Brain microvascular endothelial cell (primary cell): ENCODE results near the gene L2HGDH.

ENCODE experiments used
- DNase-seq: peaks from one replicate; pipeline ENCODE4 v3.0.0-alpha.2; 2020
- H3K27ac ChIP-seq: fragments of 250-450 bp; sonication (Bioruptor Pico); 2 replicates; pipeline ENCODE4 v1.5.1; 2020; ENCODE audit warnings: mild to moderate bottlenecking, moderate library complexity
- H3K27me3 ChIP-seq: fragments of 250-450 bp; sonication (Bioruptor Pico); replicated peaks from 2 replicates; pipeline ENCODE4 v1.5.1; 2020; ENCODE audit warnings: mild to moderate bottlenecking
- H3K36me3 ChIP-seq: fragments of 250-450 bp; sonication (Bioruptor Pico); replicated peaks from 2 replicates; pipeline ENCODE4 v1.5.1; 2020; ENCODE audit warnings: mild to moderate bottlenecking
- H3K4me3 ChIP-seq: 2 replicates; pipeline ENCODE4 v1.5.1; 2011; ENCODE audit warnings: low read depth, mild to moderate bottlenecking, control low read depth, low read length, moderate library complexity
- CTCF ChIP-seq: IDR thresholded peaks from 2 replicates; pipeline ENCODE4 v1.5.1; 2011; ENCODE audit warnings: low read depth, mild to moderate bottlenecking, moderate library complexity, low read length, control low read depth, inconsistent platforms; ENCODE audit errors: missing control alignments
- in situ Hi-C: cut with HindIII; loops from 2 replicates; pipeline ENCODE4 v1.10.0; 2017; ENCODE audit warnings: low sequenced_read_pairs, low pct_ligation_motif_present

Gene L2HGDH

GRCh38 chr14:50333014-50333509 lies 21.0 kb upstream of the L2HGDH start:
- no peaks in the 10 kb centered on the region for H3K36me3 ChIP-seq
- H3K27ac ChIP-seq, result peak overlapping the region; percentile 63
- H3K4me3 ChIP-seq, result no peak overlapping the region
- peak; percentile 91 for DNase-seq
- in situ Hi-C loops, result no loop called here
- TF ChIP-seq CTCF, result no peak
- H3K27me3 ChIP-seq, result no peaks in the 10 kb centered on the region

- TF ChIP-seq CTCF, result no peak
- Histone ChIP-seq H3K36me3 (no peaks in the 10 kb centered on the region), H3K27me3 (no peaks in the 10 kb centered on the region), H3K4me3 (no peak overlapping the region), H3K27ac (no peak overlapping the region)
- in situ Hi-C loops, result no loop called here
- DNase-seq, result no peak
Measured at GRCh38 chr14:50331596-50331995, 19.6 kb upstream of the L2HGDH start.

- no peak overlapping the region for H3K4me3 ChIP-seq
- in situ Hi-C loops, result no loop called here
- DNase-seq, result peak; percentile 98
- TF ChIP-seq CTCF, result peak; percentile 94
- no peaks in the 10 kb centered on the region for H3K27me3 ChIP-seq
- H3K36me3 ChIP-seq, result no peaks in the 10 kb centered on the region
- peak overlapping the region; percentile 97 for H3K27ac ChIP-seq
Measured at GRCh38 chr14:50321009-50321660, 9.1 kb upstream of the L2HGDH start.

GRCh38 chr14:50320283-50320682 lies 8.3 kb upstream of the L2HGDH start:
- peak; percentile 71 for DNase-seq
- Histone ChIP-seq H3K4me3 (no peak overlapping the region), H3K27ac (peak overlapping the region; percentile 97), H3K27me3 (no peaks in the 10 kb centered on the region), H3K36me3 (no peaks in the 10 kb centered on the region)
- TF ChIP-seq CTCF, result no peak
- in situ Hi-C loops, result no loop called here

- H3K27ac ChIP-seq, result peak overlapping the region; percentile 97
- no peaks in the 10 kb centered on the region for H3K27me3 ChIP-seq
- DNase-seq, result peak; percentile 22
- H3K36me3 ChIP-seq, result no peaks in the 10 kb centered on the region
- no peak overlapping the region for H3K4me3 ChIP-seq
- in situ Hi-C loops, result no loop called here
- no peak for TF ChIP-seq CTCF
Measured at GRCh38 chr14:50319721-50320120, 7.7 kb upstream of the L2HGDH start.

GRCh38 chr14:50319293-50319692 lies 7.3 kb upstream of the L2HGDH start:
- in situ Hi-C loops, result no loop called here
- DNase-seq, result peak; percentile 22
- no peaks in the 10 kb centered on the region for H3K27me3 ChIP-seq
- no peak for TF ChIP-seq CTCF
- peaks cover 1% of the 10 kb centered on the region for H3K36me3 ChIP-seq
- H3K27ac ChIP-seq, result peak overlapping the region; percentile 97
- no peak overlapping the region for H3K4me3 ChIP-seq
